ENCODE results near the gene GLI3. TPM values are rescaled to one million over a fixed set of nuclear protein-coding genes. Genes with fewer than 3 reads are reported as not detected.

GLI3 gene
- total RNA-seq, 1 donor, result 4.3 TPM

DNA sequence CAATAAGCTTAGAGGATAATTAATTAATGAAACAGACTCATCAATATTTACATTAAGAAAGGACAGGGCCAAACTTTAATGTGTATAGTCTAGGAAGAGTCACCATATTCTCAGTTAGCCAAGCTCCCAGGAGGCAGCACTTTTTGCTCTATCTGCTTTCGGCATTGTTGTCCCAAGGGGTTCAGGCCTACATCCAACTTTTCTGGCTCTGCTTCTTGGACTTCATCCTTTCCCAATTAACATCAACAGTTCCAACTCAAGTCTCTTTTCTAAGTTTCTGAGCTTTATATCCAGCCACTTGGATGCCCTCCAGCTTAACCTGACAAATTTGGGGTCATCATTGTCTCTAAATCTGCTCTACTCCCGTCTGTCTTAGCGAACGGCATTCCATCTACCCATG is 42.8 kb downstream of the GLI3 start:
- TF ChIP-seq CTCF (IDR thresholded peaks at IDR 0.05; ENCODE audit: insufficient read depth, low read depth, low read length), result no peak
- no peak for DNase-seq (ENCODE audit: low read depth)
- peak overlapping the region; percentile 37 for H3K4me3 ChIP-seq (ENCODE audit: low read depth, low read length)

GRCh38 chr7:42193471-42194129 is 43.4 kb downstream of the GLI3 start:
- TF ChIP-seq CTCF (IDR thresholded peaks at IDR 0.05; ENCODE audit: insufficient read depth, low read depth, low read length), result no peak
- peak overlapping the region; percentile 37 for H3K4me3 ChIP-seq (ENCODE audit: low read depth, low read length)
- DNase-seq (ENCODE audit: low read depth), result peak; percentile 49

DNA sequence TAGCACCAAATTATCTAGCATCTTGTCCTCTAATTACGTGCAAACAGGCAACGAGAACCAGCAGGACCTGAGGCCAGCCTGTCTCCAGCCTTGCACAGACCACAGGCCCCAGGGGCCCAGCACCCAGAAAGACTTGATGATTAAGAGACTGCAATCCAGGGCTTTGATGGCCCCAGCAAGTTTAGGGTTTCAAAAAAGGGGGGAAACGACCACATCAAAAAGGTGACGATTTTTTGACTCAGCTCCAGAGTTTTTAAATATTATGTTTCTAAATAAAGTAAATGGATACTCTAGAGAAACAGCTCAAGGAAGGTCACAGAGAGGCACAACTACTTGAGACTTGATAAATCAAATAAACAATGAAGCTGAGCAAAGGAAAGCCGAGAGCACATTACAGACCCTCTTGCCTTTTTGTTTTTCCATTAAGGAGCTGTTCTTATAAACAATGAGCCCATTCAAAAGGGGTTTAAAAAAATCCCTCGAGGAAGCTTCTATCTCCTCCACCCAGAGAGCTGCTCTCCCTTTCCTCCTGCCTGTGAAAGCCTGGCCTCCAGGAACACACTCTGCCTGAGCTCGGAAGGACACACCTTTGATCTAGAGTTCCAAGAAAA is 44.1 kb downstream of the GLI3 start:
- TF ChIP-seq CTCF (IDR thresholded peaks at IDR 0.05; ENCODE audit: insufficient read depth, low read depth, low read length), result no peak
- H3K4me3 ChIP-seq (ENCODE audit: low read depth, low read length), result no peak overlapping the region
- peak; percentile 19 for DNase-seq (ENCODE audit: low read depth)

DNA sequence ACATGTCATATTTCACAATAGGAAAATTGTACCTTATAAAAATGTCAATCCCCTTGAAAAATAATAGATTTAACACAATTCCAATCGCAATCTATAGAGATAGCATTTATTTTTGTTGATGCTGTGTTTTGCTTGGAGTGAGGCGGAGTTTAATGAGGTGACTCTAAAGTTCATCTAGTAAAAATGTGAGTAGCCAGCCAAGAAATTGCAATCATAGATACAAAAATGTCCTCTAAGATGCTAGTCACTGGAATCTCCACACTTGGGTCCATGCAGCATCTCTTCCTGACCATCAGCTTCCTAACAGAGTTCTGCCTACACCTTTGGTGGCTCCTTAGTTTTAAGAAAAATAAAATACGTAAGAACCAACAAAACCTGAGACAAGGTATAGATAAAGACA is 44.9 kb downstream of the GLI3 start:
- TF ChIP-seq CTCF (IDR thresholded peaks at IDR 0.05; ENCODE audit: insufficient read depth, low read depth, low read length), result no peak
- DNase-seq (ENCODE audit: low read depth), result peak; percentile 24
- no peak overlapping the region for H3K4me3 ChIP-seq (ENCODE audit: low read depth, low read length)

GRCh38 chr7:42189535-42189934 is 47.5 kb downstream of the GLI3 start:
- DNase-seq (ENCODE audit: low read depth), result peak; percentile 38

DNA sequence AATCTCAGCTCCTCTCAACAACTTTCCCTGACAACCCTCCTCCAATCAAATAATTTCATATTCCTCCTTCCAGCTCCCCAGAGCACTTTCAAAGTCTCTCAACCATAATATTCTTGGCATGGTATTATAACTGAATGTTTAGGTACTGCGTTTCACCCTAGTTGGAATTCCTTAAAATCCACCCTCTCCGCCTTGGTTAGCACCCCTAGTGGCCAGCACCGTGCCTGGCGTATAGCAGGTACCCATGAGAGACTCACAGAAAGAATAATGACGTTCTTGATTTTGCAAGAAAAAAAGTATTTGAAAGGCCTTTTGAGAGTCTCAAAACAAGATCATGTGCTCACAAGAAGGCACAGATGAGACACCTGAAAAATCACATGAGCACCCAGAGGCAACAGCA is 50.9 kb downstream of the GLI3 start:
- no peak for DNase-seq (ENCODE audit: low read depth)
- H3K4me3 ChIP-seq (ENCODE audit: low read depth, low read length), result no peak overlapping the region
- TF ChIP-seq CTCF (IDR thresholded peaks at IDR 0.05; ENCODE audit: insufficient read depth, low read depth, low read length), result peak; percentile 49

More at GRCh38 chr7:42189535-42189934, 47.5 kb downstream of the GLI3 start:
- no peak for TF ChIP-seq CTCF (IDR thresholded peaks at IDR 0.05; ENCODE audit: insufficient read depth, low read depth, low read length)
- no peak overlapping the region for H3K4me3 ChIP-seq (ENCODE audit: low read depth, low read length)

Data from fibroblast of villous mesenchyme (primary cell).